GM19099 (cell line): ENCODE measurements around the gene TPMT.

Experiments used
- POLR2A ChIP-seq: IDR thresholded peaks from 3 replicates; pipeline ENCODE4 v1.6.1; 2011; ENCODE audit warnings: low read depth; ENCODE audit not compliant: insufficient read length; ENCODE audit errors: extremely low read depth

Gene TPMT

GRCh38 chr6:18165751-18166150, 10.9 kb upstream of the TPMT start:
- TF ChIP-seq POLR2A = no peak

GRCh38 chr6:18162401-18162800, 7.5 kb upstream of the TPMT start:
- TF ChIP-seq POLR2A = no peak

GRCh38 chr6:18161431-18161830, 6.6 kb upstream of the TPMT start:
- TF ChIP-seq POLR2A = no peak

GRCh38 chr6:18160911-18161310, 6.0 kb upstream of the TPMT start:
- no peak for TF ChIP-seq POLR2A

GRCh38 chr6:18155864-18156421, 1.1 kb upstream of the TPMT start:
- no peak for TF ChIP-seq POLR2A

- peak; percentile 54 for TF ChIP-seq POLR2A
Measured at GRCh38 chr6:18155150-18155863, 430 bp upstream of the TPMT start, which contains the start of gene KDM1B. Gene KDM1B (plus strand): TSS chr6:18155422. CDS start chr6:18159896, 4,474 bp downstream.

- TF ChIP-seq POLR2A = no peak
Measured at GRCh38 chr6:18153311-18153703, 1.6 kb downstream of the TPMT start.

GRCh38 chr6:18151801-18152200, 3.1 kb downstream of the TPMT start:
- TF ChIP-seq POLR2A = no peak

- TF ChIP-seq POLR2A = no peak
Measured at GRCh38 chr6:18148304-18149025, 6.4 kb downstream of the TPMT start.

GRCh38 chr6:18147616-18148015, 7.3 kb downstream of the TPMT start:
- TF ChIP-seq POLR2A = no peak

GRCh38 chr6:18147160-18147559, 7.7 kb downstream of the TPMT start:
- TF ChIP-seq POLR2A = no peak

- TF ChIP-seq POLR2A = no peak
Measured at GRCh38 chr6:18142591-18142861, 12.4 kb downstream of the TPMT start.

- no peak for TF ChIP-seq POLR2A
Measured at GRCh38 chr6:18141805-18142590, 12.9 kb downstream of the TPMT start.

GRCh38 chr6:18139935-18140621, 14.8 kb downstream of the TPMT start:
- no peak for TF ChIP-seq POLR2A

GRCh38 chr6:18138906-18139305, 16.0 kb downstream of the TPMT start:
- no peak for TF ChIP-seq POLR2A
